ENCODE data around the gene SLC49A4.

Gene SLC49A4

DNA sequence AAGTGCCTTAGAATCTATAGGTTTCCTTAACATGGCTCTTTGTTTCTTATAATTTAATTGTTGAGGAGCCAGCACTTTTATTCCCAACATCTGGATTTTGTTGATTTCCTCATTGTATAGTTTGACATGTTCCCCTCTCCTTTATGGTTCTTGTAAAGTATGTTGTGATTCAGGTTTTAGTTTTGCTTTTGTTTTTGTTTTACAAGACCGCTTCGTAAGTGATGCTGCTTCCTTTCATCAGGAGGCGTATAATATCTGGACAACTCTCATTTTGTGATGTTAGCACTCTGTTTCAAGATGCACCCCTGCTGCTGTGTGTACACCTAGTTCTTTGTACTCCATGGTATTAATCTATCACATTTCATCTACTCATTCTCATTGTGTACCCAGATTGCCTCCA, 48.7 kb downstream of the SLC49A4 start:
- H3K4me3 ChIP-seq = no peak overlapping the region
- peaks cover 11% of the 10 kb centered on the region for H3K36me3 ChIP-seq (ENCODE audit: insufficient read depth, low read length)
- H3K9me3 ChIP-seq (ENCODE audit: low read depth, low read length) = no peaks in the 10 kb centered on the region
- no peak overlapping the region for H3K9ac ChIP-seq (ENCODE audit: insufficient read length)
- no peak for DNase-seq (ENCODE audit: low read depth, low spot score)
- TF ChIP-seq FOXP2 (optimal IDR thresholded peaks at IDR 0.05; ENCODE audit: control extremely low read depth, extremely low read length, insufficient read depth) = no peak
- no peak for TF ChIP-seq EZH2 (IDR thresholded peaks at IDR 0.05)
- no peak for TF ChIP-seq POLR2AphosphoS5 (IDR thresholded peaks at IDR 0.05; ENCODE audit: borderline replicate concordance, low read depth, low read length)
- H3K27ac ChIP-seq = no peak overlapping the region

DNA sequence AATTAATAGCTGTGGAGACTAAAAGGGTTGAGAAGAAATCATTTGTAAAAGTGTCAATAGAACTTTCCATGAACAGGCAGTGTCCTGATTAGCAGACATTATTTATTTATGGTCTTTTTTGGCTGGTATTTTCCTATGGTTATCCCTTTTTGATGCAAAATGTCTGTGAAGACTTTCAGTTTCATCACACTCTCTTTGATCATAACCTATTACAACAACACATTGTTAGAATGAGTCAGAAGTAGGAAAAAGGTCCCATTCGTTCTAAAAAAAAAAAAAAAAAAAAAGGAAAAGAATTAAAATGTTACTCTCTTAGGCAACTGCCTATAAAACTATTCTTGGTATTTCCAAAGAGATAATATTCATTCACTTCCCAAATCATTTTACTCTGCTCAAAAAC, 62.1 kb downstream of the SLC49A4 start:
- Histone ChIP-seq H3K27ac (peak overlapping the region; percentile 40; the same call in 1 of the 2 replicates), H3K4me3 (no peak overlapping the region)

DNA sequence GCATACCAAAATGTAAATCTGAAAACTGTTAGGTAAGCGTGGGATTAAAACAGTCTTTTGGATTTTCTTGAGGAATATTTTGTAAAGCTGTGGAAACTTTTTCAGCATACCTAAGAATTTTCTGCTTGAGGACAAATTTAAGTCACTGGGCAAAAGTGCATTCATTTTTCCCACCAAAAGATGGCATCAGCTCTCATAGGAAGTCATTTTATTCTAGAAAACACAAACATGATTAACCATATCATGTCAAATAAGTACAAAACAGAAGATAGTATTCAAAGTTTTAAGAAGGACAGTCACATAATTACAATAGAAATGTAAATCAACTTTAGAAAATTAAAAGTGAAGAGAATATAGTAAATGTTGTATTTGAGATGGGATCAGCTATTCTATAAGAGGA, 63.5 kb downstream of the SLC49A4 start:
- H3K27ac ChIP-seq = peak overlapping the region; percentile 13; the same call in 1 of the 2 replicates
- no peak overlapping the region for H3K9ac ChIP-seq (ENCODE audit: insufficient read length)
- DNase-seq (ENCODE audit: low read depth, low spot score) = peak; percentile 63
- H3K9me3 ChIP-seq (ENCODE audit: low read depth, low read length) = no peaks in the 10 kb centered on the region
- H3K4me3 ChIP-seq = no peak overlapping the region
- H3K36me3 ChIP-seq (ENCODE audit: insufficient read depth, low read length) = peaks cover 10% of the 10 kb centered on the region
- no peak for TF ChIP-seq EZH2 (IDR thresholded peaks at IDR 0.05)
- TF ChIP-seq FOXP2 (optimal IDR thresholded peaks at IDR 0.05; ENCODE audit: control extremely low read depth, extremely low read length, insufficient read depth) = no peak
- TF ChIP-seq POLR2AphosphoS5 (IDR thresholded peaks at IDR 0.05; ENCODE audit: borderline replicate concordance, low read depth, low read length) = no peak

More for the DNA sequence above, 62.1 kb downstream of the SLC49A4 start:
- H3K9ac ChIP-seq (ENCODE audit: insufficient read length) = peak overlapping the region; percentile 2
- peaks cover 18% of the 10 kb centered on the region for H3K36me3 ChIP-seq (ENCODE audit: insufficient read depth, low read length)
- DNase-seq (ENCODE audit: low read depth, low spot score) = no peak
- no peaks in the 10 kb centered on the region for H3K9me3 ChIP-seq (ENCODE audit: low read depth, low read length)
- TF ChIP-seq FOXP2 (optimal IDR thresholded peaks at IDR 0.05; ENCODE audit: control extremely low read depth, extremely low read length, insufficient read depth) (no peak), POLR2AphosphoS5 (IDR thresholded peaks at IDR 0.05; ENCODE audit: borderline replicate concordance, low read depth, low read length) (no peak), EZH2 (IDR thresholded peaks at IDR 0.05) (no peak)

DNA sequence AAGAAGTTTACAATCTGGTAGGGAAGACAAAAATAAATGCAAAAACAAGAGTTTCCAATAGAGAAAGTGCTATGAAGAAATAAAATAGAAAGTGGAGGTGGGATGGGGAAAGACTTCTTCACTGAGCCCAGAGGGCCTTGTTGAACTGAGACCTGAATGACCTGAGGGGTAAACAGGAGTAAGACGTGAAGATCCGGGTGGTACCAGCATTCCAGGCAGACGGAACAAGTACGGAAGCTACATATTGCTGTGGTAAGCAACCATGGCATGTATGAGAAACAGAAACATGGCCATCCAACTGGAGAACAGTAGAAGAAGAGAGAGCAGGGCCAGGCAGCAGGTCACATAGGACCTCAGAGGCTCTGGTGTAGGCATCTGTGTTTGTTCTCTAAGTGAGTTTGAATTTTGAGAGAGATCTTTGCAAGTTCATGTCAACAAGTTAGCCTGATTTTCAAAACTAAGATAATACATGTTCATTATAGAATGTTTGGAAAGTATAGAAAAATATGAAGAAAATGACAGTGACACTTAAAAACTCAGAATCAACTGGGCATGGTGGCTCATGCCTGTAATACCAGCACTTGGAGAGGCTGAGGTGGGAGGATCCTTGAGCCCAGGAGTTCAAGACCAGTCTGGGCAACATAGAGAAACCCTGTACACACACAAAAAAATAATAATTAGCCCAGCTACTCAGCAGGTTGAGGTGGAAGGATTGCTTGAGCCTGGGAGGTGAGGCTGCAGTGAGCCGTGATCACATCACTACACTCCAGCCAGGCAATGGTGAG, 64.3 kb downstream of the SLC49A4 start:
- Histone ChIP-seq H3K36me3 (ENCODE audit: insufficient read depth, low read length) (peaks cover 14% of the 10 kb centered on the region), H3K9me3 (ENCODE audit: low read depth, low read length) (no peaks in the 10 kb centered on the region), H3K27ac (peak overlapping the region; percentile 13; the same call in 1 of the 2 replicates), H3K4me3 (no peak overlapping the region), H3K9ac (ENCODE audit: insufficient read length) (no peak overlapping the region)
- TF ChIP-seq FOXP2 (optimal IDR thresholded peaks at IDR 0.05; ENCODE audit: control extremely low read depth, extremely low read length, insufficient read depth) = no peak
- no peak for TF ChIP-seq POLR2AphosphoS5 (IDR thresholded peaks at IDR 0.05; ENCODE audit: borderline replicate concordance, low read depth, low read length)
- no peak for TF ChIP-seq EZH2 (IDR thresholded peaks at IDR 0.05)
- DNase-seq (ENCODE audit: low read depth, low spot score) = no peak

DNA sequence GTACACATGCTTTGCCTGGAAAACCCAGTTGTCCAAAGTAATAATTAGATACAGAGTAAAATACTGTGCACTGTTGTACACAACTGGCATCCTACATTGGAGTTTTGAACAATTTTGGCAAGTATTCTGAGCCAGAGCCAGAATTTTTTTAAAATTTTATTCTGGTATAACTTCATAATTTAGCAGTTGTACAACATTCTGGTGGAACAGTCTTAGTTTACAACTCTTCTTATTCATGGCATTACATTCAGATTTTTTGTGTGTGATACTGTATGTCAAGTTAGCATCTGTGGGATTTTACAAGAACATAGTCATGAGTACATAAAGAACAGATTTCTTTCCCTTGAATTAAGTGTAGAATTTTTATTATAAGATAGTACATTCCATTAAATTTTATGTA, 67.5 kb downstream of the SLC49A4 start:
- Histone ChIP-seq H3K9ac (ENCODE audit: insufficient read length) (no peak overlapping the region), H3K4me3 (no peak overlapping the region), H3K36me3 (ENCODE audit: insufficient read depth, low read length) (peaks cover 24% of the 10 kb centered on the region), H3K9me3 (ENCODE audit: low read depth, low read length) (no peaks in the 10 kb centered on the region), H3K27ac (no peak overlapping the region)
- TF ChIP-seq EZH2 (IDR thresholded peaks at IDR 0.05) (no peak), POLR2AphosphoS5 (IDR thresholded peaks at IDR 0.05; ENCODE audit: borderline replicate concordance, low read depth, low read length) (no peak), FOXP2 (optimal IDR thresholded peaks at IDR 0.05; ENCODE audit: control extremely low read depth, extremely low read length, insufficient read depth) (no peak)
- DNase-seq (ENCODE audit: low read depth, low spot score) = no peak

DNA sequence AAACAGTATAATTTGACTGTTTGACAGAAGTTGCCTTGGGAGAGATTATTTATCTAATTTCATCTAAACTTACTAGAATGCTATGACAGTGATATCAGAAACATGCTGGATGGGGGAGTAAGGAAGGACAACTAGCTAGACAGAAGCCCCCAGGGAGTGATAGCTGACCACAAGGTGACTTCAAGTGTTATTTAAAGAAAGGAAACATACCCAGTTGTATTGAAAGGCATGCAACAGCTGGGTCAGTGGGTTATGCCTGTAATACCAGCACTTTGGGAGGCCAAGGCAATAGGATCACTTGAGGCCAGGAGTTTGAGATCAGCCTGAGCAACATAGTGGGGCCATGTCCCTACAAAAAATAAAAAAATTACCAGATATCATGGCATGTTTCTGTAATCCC, 69.6 kb downstream of the SLC49A4 start:
- Histone ChIP-seq H3K27ac (no peak overlapping the region), H3K36me3 (ENCODE audit: insufficient read depth, low read length) (peaks cover 26% of the 10 kb centered on the region), H3K9me3 (ENCODE audit: low read depth, low read length) (no peaks in the 10 kb centered on the region), H3K9ac (ENCODE audit: insufficient read length) (no peak overlapping the region), H3K4me3 (no peak overlapping the region)
- no peak for DNase-seq (ENCODE audit: low read depth, low spot score)
- no peak for TF ChIP-seq EZH2 (IDR thresholded peaks at IDR 0.05)
- TF ChIP-seq FOXP2 (optimal IDR thresholded peaks at IDR 0.05; ENCODE audit: control extremely low read depth, extremely low read length, insufficient read depth) = no peak
- TF ChIP-seq POLR2AphosphoS5 (IDR thresholded peaks at IDR 0.05; ENCODE audit: borderline replicate concordance, low read depth, low read length) = no peak

DNA sequence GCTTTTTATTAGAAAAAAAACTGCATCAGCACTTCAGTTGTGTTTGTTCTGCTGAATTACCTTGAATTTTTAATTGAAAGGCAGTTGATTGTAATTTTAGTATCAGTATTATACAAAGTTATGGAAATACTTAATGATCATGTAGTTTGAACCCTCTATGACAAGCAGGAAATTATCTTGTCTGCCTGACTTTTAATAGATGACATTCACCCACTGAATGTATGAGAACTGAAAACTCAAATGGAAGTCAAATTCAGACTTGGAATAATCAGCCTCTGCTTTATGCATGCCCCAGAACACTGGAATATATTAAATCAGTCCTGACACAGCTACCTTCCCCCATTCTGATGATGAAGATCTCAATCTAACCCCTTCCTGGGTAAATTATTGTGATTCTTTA, 73.5 kb downstream of the SLC49A4 start:
- Histone ChIP-seq H3K9me3 (ENCODE audit: low read depth, low read length) (no peaks in the 10 kb centered on the region), H3K9ac (ENCODE audit: insufficient read length) (no peak overlapping the region), H3K27ac (peak overlapping the region; percentile 69), H3K36me3 (ENCODE audit: insufficient read depth, low read length) (peaks cover 16% of the 10 kb centered on the region), H3K4me3 (no peak overlapping the region)
- TF ChIP-seq POLR2AphosphoS5 (IDR thresholded peaks at IDR 0.05; ENCODE audit: borderline replicate concordance, low read depth, low read length) (no peak), EZH2 (IDR thresholded peaks at IDR 0.05) (no peak), FOXP2 (optimal IDR thresholded peaks at IDR 0.05; ENCODE audit: control extremely low read depth, extremely low read length, insufficient read depth) (no peak)
- DNase-seq (ENCODE audit: low read depth, low spot score) = no peak

DNA sequence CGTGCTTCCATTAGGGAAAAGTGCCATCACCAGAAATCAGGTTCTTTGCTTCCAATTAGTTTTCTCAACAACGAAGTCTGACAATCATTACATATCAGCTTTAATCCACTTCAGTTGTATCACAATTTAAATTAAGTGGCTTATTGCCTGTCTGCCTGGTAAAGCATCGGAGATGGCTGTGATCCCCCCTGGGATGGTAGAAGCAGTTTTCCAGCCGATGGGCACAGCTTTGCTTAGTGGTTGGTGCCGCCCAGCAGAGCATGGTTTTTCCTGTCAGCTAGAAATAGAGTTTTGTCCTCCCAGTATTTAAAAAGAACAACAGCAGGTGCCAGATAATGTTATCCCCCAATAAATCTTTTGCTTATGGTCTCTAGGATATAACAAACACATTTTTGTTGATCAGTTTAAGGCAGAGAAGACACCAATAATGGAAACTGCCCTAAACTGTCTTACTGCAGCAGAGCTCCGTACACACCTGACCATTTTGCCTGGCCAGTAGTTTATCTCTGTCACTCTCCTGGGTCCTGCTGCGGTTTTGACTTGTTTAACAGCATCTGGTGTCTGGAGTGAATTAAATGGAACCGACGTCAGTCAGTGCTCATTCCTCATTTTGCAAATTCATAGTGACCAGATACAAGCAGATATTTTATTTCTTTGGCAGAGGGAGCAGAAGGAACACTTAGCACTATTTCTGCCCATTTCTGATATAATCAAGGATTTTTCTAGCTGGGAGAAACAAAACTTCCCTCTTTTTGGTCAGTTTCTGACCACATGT, 79.1 kb downstream of the SLC49A4 start:
- no peak for TF ChIP-seq POLR2AphosphoS5 (IDR thresholded peaks at IDR 0.05; ENCODE audit: borderline replicate concordance, low read depth, low read length)
- TF ChIP-seq FOXP2 (optimal IDR thresholded peaks at IDR 0.05; ENCODE audit: control extremely low read depth, extremely low read length, insufficient read depth) = no peak
- TF ChIP-seq EZH2 (IDR thresholded peaks at IDR 0.05) = no peak
- H3K9ac ChIP-seq (ENCODE audit: insufficient read length) = no peak overlapping the region
- peaks cover 6% of the 10 kb centered on the region for H3K36me3 ChIP-seq (ENCODE audit: insufficient read depth, low read length)
- no peak overlapping the region for H3K27ac ChIP-seq
- DNase-seq (ENCODE audit: low read depth, low spot score) = no peak
- no peak overlapping the region for H3K4me3 ChIP-seq
- no peaks in the 10 kb centered on the region for H3K9me3 ChIP-seq (ENCODE audit: low read depth, low read length)

Measured in SK-N-MC (cell line).